Kidney (tissue), 14 donors: Measurements from ENCODE around the gene C20orf96. TPM values are rescaled to one million over a fixed set of nuclear protein-coding genes. Genes with fewer than 3 reads are reported as not detected.

ENCODE experiments used
- DNase-seq, 5 donors: peaks; one replicate each; pipeline ENCODE4 v3.0.0-alpha.2; 2013 to 2020
- FAIRE-seq: peaks from 2 replicates; lab custom pipeline; 2012; peaks lifted over from hg19 to GRCh38; lab: Jason Lieb, UNC
- H3K27ac ChIP-seq, 2 donors: one replicate each; pipeline ENCODE4 v1.7.0; 2013; ENCODE audit warnings: low read depth in 2 of 2, low read length in 2 of 2, inconsistent platforms in 1 of 2
- H3K27me3 ChIP-seq: one replicate; pipeline ENCODE4 v1.7.1; 2013; ENCODE audit warnings: low read length, inconsistent platforms; ENCODE audit not compliant: control insufficient read depth, insufficient read depth
- H3K36me3 ChIP-seq, 3 donors: one replicate each; pipeline versions ENCODE4 v1.7.0 to v1.7.1; 2013; ENCODE audit warnings: low read length in 3 of 3, control low read depth in 1 of 3, inconsistent platforms in 1 of 3; ENCODE audit not compliant: insufficient read depth in 3 of 3, control insufficient read depth in 2 of 3
- H3K4me1 ChIP-seq, 3 donors: one replicate each; pipeline versions ENCODE4 v1.7.0 to v1.7.1; 2013; ENCODE audit warnings: low read length in 3 of 3, inconsistent platforms in 1 of 3, low read depth in 1 of 3; ENCODE audit not compliant: control insufficient read depth in 2 of 3, insufficient read depth in 2 of 3
- H3K4me3 ChIP-seq, 3 donors: one replicate each; pipeline versions ENCODE4 v1.7.0 to v1.8.1; 2013; ENCODE audit warnings: low read length in 3 of 3, control low read depth in 1 of 3, inconsistent platforms in 1 of 3
- H3K9ac ChIP-seq, 3 donors: one replicate each; pipeline versions ENCODE4 v1.7.0 to v1.7.1; 2013; ENCODE audit warnings: low read length in 3 of 3, control low read depth in 1 of 3, inconsistent platforms in 1 of 3
- H3K9me3 ChIP-seq, 3 donors: one replicate each; pipeline versions ENCODE4 v1.7.0 to v1.7.1; 2013; ENCODE audit warnings: low read length in 3 of 3, control low read depth in 1 of 3, inconsistent platforms in 1 of 3; ENCODE audit not compliant: control insufficient read depth in 2 of 3, insufficient read depth in 1 of 3
- CTCF ChIP-seq: IDR thresholded peaks from 3 replicates; pipeline ENCODE4 v1.5.1; 2012; ENCODE audit warnings: mild to moderate bottlenecking, moderate library complexity, borderline replicate concordance; ENCODE audit not compliant: insufficient read depth; ENCODE audit errors: extremely low read depth
- intact Hi-C: fragments of 100-400 bp; cut with DNase I; formaldehyde crosslinking; loops from one replicate; pipeline ENCODE4 v1.11.1; 2022
- polyA plus RNA-seq: library from polyadenylated mRNA; stranded (reverse); fragments of 350-450 nt; fragmentation: Illumina TruSeq; extraction: RNeasy Lipid Tissue Mini Kit (QIAGEN cat#74804); gene quantifications from one replicate; pipeline ENCODE4 v1.2.3, GENCODE V29; 2014; ENCODE audit warnings: low read depth, low replicate concordance; ENCODE audit not compliant: insufficient read depth
- total RNA-seq: library from RNA; stranded (reverse); fragmentation: NEBNext Ultra II Directional; extraction: Animal tissue kit (Norgen Biotek cat#: 25700); gene quantifications from one replicate; pipeline ENCODE4 v1.2.1, GENCODE V29; 2021
- donor health status: control.
- donor health status: control.
- donor health status: control.
- donor health status: control.
- donor health status: control.
- donor health status: DM: yes; HTN: yes; CAD: no.
- donor health status: Normal renal cell carcinoma (clear cell type).

Gene C20orf96
- total and polyA plus RNA-seq, 2 donors from 2014 or later = 9.4 to 12.5 TPM

GRCh38 chr20:266596-267562, 23.7 kb downstream of the C20orf96 start:
- no peaks in the 10 kb centered on the region for H3K27me3 ChIP-seq
- H3K9me3 ChIP-seq = no peaks in the 10 kb centered on the region
- peak; percentile 94 to 95 (median 95) for DNase-seq
- H3K4me3 ChIP-seq = peak overlapping the region; percentile 66 to 68 (median 68)
- no peak for FAIRE-seq
- H3K9ac ChIP-seq = peak overlapping the region in 2 of 3 donors; percentile 32 to 40
- TF ChIP-seq CTCF = peak; percentile 95
- H3K4me1 ChIP-seq = no peaks in the 10 kb centered on the region
- no peaks in the 10 kb centered on the region for H3K36me3 ChIP-seq
- H3K27ac ChIP-seq = no peak overlapping the region
- intact Hi-C loops = no loop called here

- no peak for FAIRE-seq
- H3K9me3 ChIP-seq = no peaks in the 10 kb centered on the region
- H3K27me3 ChIP-seq = no peaks in the 10 kb centered on the region
Measured at GRCh38 chr20:263701-264100, 26.8 kb downstream of the C20orf96 start.

GRCh38 chr20:259981-260380, 30.6 kb downstream of the C20orf96 start:
- DNase-seq (no peak), FAIRE-seq (no peak)
- Histone ChIP-seq H3K9ac (no peak overlapping the region), H3K36me3 (no peaks in the 10 kb centered on the region), H3K9me3 (no peaks in the 10 kb centered on the region), H3K27me3 (no peaks in the 10 kb centered on the region), H3K27ac (no peak overlapping the region), H3K4me1 (no peaks in the 10 kb centered on the region), H3K4me3 (no peak overlapping the region)
- no peak for TF ChIP-seq CTCF
- intact Hi-C loops = no loop called here

More at GRCh38 chr20:263701-264100, 26.8 kb downstream of the C20orf96 start:
- Histone ChIP-seq H3K4me1 (no peaks in the 10 kb centered on the region), H3K27ac (no peak overlapping the region), H3K36me3 (no peaks in the 10 kb centered on the region), H3K9ac (no peak overlapping the region), H3K4me3 (no peak overlapping the region)
- intact Hi-C loops = no loop called here
- no peak for TF ChIP-seq CTCF
- no peak for DNase-seq
